Measurements from ENCODE around the gene PPL.
A peak's percentile ranks its signal among the peaks of the same experiment; 100 is the strongest.
"Not testable (repeated sequence)": the region's sequence is repeated elsewhere in the genome, so short reads cannot be mapped to it uniquely, and the experiment has no call there.

Gene PPL

DNA sequence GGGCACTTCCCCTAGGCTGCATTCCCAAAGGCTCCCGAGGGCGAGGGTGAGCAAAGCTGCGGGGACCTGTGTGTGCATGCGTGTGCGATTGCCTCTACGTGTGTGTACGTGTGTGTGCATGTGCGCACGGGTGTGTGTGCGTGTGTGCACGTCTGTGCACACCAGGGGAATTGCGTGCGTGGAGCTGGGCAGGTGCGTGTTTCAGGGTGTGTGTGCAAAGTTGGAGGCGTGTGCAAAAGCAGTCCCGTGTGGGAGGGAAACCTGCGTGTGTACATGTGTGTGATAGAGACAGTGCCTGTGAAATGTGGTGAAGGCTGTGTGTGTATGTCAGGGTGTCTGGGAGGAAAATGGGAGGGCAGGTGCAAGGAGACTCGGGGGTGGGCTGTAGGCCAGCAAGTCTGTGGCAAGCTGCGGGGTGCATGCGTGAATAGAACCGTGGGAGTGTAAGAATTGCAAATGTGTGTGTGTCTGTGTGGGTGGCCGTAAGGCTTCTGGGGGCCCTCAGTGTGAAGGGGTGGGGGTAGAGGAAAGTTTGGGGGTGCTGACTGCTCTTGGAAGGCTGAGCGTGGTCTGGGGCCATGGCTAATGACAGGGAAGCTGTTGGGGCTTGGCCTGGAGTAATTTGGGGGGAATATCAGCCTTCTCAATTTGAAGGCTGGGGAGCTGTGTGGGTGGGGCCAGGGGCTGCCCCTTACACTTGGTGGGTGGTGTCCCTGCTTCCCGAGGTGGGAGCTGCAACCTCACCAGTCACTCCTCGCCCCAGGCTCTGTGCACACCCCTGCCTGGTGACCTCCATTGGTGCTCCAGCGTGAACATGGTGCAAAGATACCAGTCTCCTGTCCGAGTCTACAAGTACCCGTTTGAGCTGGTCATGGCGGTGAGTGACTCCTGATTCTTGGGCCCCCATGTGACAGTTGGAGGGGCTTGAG is 21.8 kb upstream of the PPL start:
- no peak for DNase-seq (ENCODE audit: low read depth)

DNA sequence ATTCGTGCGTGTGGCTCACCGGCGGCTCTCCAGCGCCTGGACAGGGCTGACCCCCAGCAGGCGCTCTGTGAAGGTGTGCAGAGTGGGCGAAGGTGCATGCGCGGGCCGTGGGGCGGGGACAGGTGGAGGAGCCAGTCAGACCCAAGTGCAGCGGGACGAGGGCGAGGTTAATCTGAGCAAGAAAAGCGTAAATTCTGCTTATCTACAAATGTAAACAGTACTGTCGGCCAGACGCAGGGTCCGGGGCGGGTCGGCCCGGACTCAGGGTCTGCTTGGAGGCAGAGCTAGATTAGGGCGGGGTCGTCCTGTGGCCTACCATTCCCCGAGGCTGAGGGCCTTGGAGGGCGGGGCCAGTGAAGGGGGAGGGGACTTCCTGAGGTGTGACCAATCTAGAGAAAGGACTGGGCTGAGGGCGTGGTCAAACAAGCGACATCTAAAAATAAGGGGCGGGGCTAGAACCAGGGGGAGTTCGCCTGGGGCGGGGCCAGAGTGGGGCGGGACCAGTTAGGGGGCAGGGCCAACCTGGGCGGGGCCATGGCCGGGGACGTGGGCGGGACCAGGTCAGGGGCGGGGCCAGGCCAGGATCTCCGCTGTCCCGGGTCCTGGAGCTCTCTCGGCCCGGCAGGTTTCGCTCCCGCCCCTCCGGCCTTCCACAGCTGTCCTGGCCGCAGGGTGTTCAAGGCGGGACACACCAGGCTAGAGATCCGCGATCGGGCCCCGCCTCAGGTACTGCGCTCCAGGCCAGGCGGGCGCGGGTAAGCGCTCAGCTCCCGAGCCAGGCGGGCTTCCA is 21.0 kb upstream of the PPL start, which contains the start of gene SEC14L5:
Gene SEC14L5 (plus strand): TSS at position 611 of the 790 bp plus-strand sequence. CDS start 994 bp downstream, outside the sequence.
- DNase-seq (ENCODE audit: low read depth), result peak; percentile 97

GRCh38 chr16:4957420-4957719 is 20.4 kb upstream of the PPL start:
- no peak for DNase-seq (ENCODE audit: low read depth)

DNA sequence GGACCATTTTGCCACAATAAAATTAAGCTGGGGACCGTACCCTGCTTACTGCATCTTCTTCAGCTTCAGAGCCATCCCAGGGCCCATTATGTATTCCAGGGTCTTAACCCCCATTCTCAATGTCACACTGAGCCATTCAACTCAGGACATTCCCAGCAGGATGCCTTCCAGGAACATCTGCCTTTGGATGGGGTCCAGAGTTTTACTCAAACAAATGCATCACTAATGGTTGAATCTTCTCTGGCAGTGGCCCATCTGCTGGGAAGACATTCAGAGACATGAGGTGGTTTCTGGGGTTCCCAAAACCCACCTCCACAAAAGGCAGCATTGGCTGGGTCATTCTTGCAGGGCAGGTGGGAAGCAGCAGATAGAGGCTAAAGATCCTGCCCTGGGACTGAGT is 17.8 kb upstream of the PPL start:
- no peak for DNase-seq (ENCODE audit: low read depth)

DNA sequence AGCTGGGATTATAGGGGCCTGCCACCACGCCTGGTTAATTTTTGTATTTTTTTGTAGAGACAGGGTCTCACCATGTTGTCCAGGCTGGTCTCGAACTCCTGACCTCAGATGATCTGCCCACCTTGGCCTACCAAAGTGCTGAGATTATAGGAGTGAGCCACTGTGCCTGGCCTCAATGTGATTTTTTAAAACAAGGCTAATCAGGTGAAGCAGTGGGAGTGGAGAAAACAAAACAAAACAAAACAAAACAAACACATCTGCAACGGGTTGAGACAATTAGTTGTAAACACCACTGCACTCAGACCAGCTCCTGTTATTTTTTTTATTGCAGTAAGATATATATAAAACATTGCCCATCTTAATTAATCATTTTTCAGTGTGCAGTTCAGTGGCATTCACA is 14.6 kb upstream of the PPL start:
- DNase-seq (ENCODE audit: low read depth), result not testable (repeated sequence)

DNA sequence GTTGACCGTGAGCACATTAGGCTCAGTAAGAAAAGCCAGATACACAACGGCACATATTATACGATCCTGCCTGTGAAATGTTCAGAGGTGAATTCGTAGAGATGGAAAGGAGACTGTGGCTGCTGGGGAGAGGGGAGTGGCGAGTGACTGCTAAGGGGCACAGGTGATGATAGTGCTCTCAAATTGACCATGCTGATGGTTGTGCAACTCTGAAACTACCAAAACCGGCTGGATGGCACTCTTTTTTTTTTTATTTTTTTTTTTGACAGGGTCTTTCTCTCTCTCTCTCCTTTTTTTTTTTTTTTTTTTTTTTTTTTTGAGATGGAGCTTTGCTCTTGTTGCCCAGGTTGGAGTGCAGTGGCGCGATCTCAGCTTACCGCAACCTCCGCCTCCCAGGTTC is 13.0 kb upstream of the PPL start:
- DNase-seq (ENCODE audit: low read depth), result no peak

DNA sequence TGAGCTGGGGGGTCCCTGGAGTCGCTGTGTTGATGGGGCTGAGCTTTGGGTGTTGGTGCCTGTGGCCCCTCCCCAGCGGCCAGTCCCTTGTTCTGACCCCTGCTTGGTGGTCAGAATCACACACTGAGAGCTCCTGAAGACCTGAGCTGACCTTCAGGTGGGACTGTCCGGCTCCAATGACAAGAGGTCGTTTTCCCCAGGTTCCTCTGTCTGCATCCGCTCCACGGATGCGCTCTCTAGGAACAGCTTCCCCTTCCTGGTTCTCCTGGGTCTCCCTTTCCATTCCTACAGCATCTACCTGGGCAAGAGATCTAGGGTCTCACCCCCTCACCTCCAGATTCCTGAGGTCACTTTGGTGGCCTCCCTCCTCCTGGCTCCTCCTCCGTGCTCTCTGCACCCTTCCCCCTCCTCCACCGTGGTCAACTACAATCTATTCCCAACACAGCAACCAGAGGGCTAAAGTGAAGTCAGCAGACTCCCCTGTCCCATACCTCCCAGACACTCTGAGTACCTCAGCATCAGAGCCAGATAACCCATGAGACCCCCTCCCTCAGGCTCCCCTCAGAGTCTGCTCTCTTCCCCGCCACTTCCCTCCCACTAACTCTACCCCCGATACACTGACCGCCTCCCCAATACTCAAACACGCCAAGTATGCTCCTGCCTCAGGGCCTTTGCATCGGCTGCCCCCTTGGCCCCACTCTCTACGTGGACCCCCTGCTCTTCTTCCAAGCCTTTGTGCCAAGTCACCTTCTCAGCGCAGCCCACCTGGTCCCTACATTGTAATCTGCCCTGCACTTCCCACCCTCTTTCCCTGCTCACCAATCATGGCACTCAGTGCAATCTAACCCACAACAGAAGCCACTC is 12.2 kb upstream of the PPL start:
- no peak for DNase-seq (ENCODE audit: low read depth)

DNA sequence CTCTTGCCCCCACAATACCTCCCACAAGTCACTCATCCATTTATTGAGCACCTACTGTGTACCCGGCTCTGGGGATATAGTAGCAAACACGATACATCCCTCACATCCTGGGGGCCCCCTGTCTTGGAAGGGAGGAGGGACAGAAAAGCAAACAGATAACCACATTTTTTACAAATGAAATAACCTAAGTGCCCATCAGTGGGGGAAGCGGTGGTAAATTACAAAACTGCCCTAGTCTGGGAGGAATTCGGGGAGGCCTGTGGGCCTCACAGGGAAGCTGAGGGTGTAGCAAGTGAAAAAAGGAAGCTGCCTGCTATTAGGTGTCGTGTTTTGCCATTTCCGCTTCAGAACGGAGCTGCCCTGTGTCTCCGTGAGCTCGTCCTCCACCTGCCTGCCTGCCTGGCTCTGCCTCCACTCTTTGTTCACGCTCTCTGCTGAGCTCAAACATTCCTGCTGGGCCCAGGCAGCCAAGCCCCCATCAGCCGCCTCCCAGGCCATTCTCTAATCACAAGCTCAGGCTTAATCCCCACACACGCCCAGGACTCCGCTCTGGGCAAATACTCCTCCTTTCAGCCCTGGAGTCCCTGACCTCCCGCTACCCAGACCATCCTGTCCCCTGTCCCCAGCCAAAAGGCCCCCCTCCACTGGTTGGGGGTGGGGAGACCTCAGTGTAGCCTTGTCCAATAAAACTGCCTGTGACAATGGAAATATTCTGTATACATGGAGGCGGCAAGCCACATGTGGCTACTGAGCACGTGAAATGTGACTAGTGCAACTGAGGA is 11.0 kb upstream of the PPL start:
- DNase-seq (ENCODE audit: low read depth), result no peak

GRCh38 chr16:4946917-4947316 is 10.0 kb upstream of the PPL start:
- DNase-seq (ENCODE audit: low read depth), result no peak

- DNase-seq (ENCODE audit: low read depth), result peak; percentile 76
These were observed 8.9 kb upstream of the PPL start for GRCh38 chr16:4945560-4946502.

- DNase-seq (ENCODE audit: low read depth), result peak; percentile 96
These were observed 7.7 kb upstream of the PPL start for GRCh38 chr16:4944333-4945281.

GRCh38 chr16:4942481-4942880 is 5.5 kb upstream of the PPL start:
- no peak for DNase-seq (ENCODE audit: low read depth)

- DNase-seq (ENCODE audit: low read depth), result no peak
These were observed 3.8 kb upstream of the PPL start for GRCh38 chr16:4940719-4941118.

DNA sequence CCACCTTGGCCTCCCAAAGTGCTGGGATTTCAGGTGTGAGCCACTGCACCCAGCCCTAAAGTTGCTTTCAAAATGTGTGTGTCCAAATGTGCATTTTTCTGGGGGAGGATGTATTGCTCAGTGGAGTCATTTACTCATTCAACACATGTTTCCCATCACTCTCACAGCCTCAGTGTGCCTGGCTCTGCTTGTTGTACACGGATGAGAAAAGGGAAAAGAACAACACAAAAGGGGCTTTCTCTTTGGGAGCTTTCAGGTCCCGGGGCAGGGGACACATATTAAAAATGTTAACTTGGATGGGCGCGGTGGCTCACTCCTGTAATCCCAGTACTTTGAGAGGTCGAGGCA is 1.7 kb upstream of the PPL start:
- no peak for DNase-seq (ENCODE audit: low read depth)

DNA sequence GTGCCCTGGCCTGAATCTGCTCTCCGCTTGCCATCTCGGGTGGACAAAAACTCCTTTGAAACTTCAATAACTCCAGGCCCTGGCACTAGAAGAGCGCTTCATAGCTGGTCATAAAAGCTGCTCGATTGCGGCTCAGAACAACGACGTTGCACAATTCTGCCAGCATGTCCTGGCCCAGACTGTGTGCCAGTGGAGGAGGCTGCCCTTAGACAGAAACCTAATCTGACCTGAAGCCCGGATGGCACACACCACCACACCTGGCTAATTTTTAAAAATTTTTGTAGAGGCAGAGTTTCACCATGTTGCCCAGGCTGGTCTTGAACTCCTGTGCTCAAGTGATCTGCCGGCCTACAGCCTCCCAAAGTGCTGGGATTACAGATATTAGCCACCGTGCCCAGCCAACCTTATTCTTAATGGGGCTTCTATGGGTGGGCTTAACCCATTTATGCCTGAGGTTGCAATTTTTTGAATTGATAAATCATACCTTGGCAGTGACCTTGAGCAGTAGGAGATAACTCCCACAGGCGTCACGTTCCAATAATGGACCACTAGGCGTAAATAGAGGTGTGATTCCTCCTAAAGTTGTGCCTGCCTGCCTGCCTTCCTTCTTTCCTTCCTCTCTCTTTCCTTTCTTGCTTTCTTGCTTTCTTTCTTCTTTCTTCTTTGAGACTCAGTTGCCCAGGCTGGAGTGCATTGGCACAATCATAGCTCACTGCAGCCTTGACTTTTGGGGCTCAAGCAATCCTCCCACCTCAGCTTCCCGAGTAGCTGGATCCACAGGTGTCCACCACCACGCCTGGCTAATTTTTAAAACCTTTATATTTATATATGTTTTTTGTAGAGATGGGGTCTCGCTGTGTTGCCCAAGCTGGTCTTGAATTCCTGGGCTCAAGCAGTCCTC is 1.1 kb upstream of the PPL start:
- DNase-seq (ENCODE audit: low read depth), result no peak

GRCh38 chr16:4936181-4936990 is 562 bp downstream of the PPL start:
- no peak for DNase-seq (ENCODE audit: low read depth)

- no peak for DNase-seq (ENCODE audit: low read depth)
These were observed 1.6 kb downstream of the PPL start for GRCh38 chr16:4935241-4935855.
